Measurements from ENCODE around the gene SPRYD4.

The SPRYD4 gene

DNA sequence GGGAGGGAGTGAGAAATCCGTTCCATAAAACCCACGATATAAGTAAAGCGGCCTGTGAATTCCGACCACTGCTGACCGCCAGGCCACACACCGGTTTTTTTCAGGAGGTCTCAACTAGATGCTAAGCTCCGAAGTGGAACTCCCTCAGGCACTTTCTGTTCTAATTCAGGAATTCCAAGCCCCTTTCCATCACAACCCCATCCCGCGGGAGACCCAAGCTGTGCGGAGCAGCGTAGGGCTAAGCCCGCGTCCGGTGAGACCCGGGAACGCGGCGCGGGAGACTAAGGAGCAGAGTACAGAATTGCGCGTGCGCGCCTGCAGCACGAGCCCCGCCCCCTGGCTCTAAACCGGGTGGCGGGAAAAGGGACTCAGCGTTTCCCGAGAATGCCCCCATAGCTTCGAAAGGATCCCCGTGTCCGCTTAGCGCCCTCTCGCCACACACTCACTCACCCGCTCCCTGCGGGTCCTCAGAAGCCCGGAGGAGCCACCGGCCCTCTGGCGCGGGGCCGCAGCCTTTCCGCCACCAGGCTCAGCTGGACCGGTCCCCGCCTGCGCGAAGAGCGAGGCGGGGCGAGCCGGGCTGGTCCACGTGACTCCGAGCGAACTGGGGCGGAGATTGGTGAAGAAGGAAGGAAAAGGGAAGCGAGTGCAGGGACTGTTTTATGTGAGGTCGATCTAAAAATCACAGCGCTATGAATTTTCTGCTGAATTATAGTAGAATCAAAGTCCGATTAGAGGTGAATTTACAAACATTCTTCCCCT lies 19.3 kb upstream of the SPRYD4 start, which contains the start of gene TIMELESS:
Gene TIMELESS (minus strand): TSS at position 567 of the 762 bp plus-strand sequence. CDS start 15,256 bp downstream, outside the sequence.
- H4K20me1 ChIP-seq (ENCODE audit: insufficient read depth, low read length): no peaks in the 10 kb centered on the region
- H3F3A ChIP-seq (ENCODE audit: insufficient read depth, low read length): no peaks in the 10 kb centered on the region
- H3K79me2 ChIP-seq (ENCODE audit: low read length): peaks cover 29% of the 10 kb centered on the region
- H3K4me1 ChIP-seq (ENCODE audit: low read length): 0 out of 2 replicates have a peak, but pooled peaks cover 6% of the 10 kb centered on the region
- H3K36me3 ChIP-seq (replicated peaks; ENCODE audit: insufficient read depth, low read length): no peaks in the 10 kb centered on the region
- H3K27ac ChIP-seq (ENCODE audit: low read length): peak within 1 kb of the TSS; percentile 83
- peak within 1 kb of the TSS; percentile 93 for H3K4me3 ChIP-seq (ENCODE audit: low read length)
- H3K9me2 ChIP-seq (replicated peaks; ENCODE audit: insufficient read depth, low read length): no peaks in the 10 kb centered on the region
- peak within 1 kb of the TSS; percentile 85 for H3K9ac ChIP-seq (ENCODE audit: low read length)
- no peaks in the 10 kb centered on the region for H3K27me3 ChIP-seq (replicated peaks; ENCODE audit: insufficient read depth, low read length)
- peak within 1 kb of the TSS; percentile 83 for H3K4me2 ChIP-seq (ENCODE audit: low read depth, low read length)
- peak; percentile 92 for DNase-seq
- TF ChIP-seq EZH2 (optimal IDR thresholded peaks at IDR 0.05; ENCODE audit: low read depth, low read length) (no peak), EZH2phosphoT487 (IDR thresholded peaks at IDR 0.05; ENCODE audit: low read length) (no peak), CTCF (IDR thresholded peaks at IDR 0.05; ENCODE audit: low read length) (no peak)
- H2AFZ ChIP-seq (ENCODE audit: low read length): peak within 1 kb of the TSS; percentile 97
- no peaks in the 10 kb centered on the region for H3K9me3 ChIP-seq (replicated peaks; ENCODE audit: insufficient read depth, low read length)

DNA sequence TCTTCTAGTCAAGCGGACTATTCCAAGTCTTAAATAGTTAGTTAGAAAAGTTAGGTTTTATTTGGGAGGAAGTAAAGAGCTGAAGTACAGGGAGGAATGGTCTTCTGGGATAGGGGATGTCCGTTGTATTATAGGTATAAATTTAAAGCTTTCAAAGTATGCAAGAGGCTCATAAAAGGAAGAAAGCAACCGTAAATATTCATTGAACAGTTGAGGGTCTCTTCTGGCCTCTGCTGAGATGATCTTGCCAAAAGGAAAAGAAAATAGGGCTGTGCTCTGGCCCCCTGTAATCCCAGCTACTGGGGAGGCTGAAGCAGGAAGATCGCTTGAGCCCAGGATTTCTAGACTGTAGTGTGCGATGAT lies 18.8 kb upstream of the SPRYD4 start:
- no peaks in the 10 kb centered on the region for H3K36me3 ChIP-seq (replicated peaks; ENCODE audit: insufficient read depth, low read length)
- TF ChIP-seq CTCF (IDR thresholded peaks at IDR 0.05; ENCODE audit: low read length) (no peak), EZH2phosphoT487 (IDR thresholded peaks at IDR 0.05; ENCODE audit: low read length) (no peak), EZH2 (optimal IDR thresholded peaks at IDR 0.05; ENCODE audit: low read depth, low read length) (no peak)
- H3K9me3 ChIP-seq (replicated peaks; ENCODE audit: insufficient read depth, low read length): no peaks in the 10 kb centered on the region
- H4K20me1 ChIP-seq (ENCODE audit: insufficient read depth, low read length): no peaks in the 10 kb centered on the region
- H3K9ac ChIP-seq (ENCODE audit: low read length): peak overlapping the region; percentile 85; the same call in 1 of the 2 replicates
- peak overlapping the region; percentile 97 for H2AFZ ChIP-seq (ENCODE audit: low read length)
- H3F3A ChIP-seq (ENCODE audit: insufficient read depth, low read length): no peaks in the 10 kb centered on the region
- no peaks in the 10 kb centered on the region for H3K9me2 ChIP-seq (replicated peaks; ENCODE audit: insufficient read depth, low read length)
- H3K27ac ChIP-seq (ENCODE audit: low read length): peak overlapping the region; percentile 83; the same call in 1 of the 2 replicates
- DNase-seq: no peak
- H3K4me3 ChIP-seq (ENCODE audit: low read length): peak overlapping the region; percentile 93
- 0 out of 2 replicates have a peak, but pooled peaks cover 6% of the 10 kb centered on the region for H3K4me1 ChIP-seq (ENCODE audit: low read length)
- H3K27me3 ChIP-seq (replicated peaks; ENCODE audit: insufficient read depth, low read length): no peaks in the 10 kb centered on the region
- H3K4me2 ChIP-seq (ENCODE audit: low read depth, low read length): peak overlapping the region; percentile 83
- peaks cover 26% of the 10 kb centered on the region for H3K79me2 ChIP-seq (ENCODE audit: low read length)

DNA sequence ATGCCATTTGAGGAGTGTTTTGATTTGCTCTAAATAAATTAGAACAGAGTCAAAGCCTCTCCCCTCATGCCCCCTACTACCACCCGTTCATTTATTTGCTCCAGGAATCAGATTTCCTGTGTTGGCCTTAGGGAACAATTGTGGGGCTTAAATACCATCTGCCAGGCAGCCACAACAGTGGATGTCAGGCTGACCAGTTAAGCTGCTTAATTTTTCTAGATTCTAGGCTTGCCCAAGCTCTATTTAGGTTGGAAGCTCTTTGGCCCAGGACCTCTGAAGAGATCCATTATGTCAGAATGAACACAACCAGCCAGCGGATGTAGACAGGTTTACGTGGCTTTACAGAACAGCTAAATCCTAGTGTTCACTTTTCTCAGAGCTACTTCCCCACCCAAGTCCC lies 18.1 kb upstream of the SPRYD4 start:
- Histone ChIP-seq H3K27me3 (replicated peaks; ENCODE audit: insufficient read depth, low read length) (no peaks in the 10 kb centered on the region), H3K79me2 (ENCODE audit: low read length) (peaks cover 23% of the 10 kb centered on the region), H2AFZ (ENCODE audit: low read length) (no peak overlapping the region), H3K4me1 (ENCODE audit: low read length) (0 out of 2 replicates have a peak, but pooled peaks cover 6% of the 10 kb centered on the region), H3K9me3 (replicated peaks; ENCODE audit: insufficient read depth, low read length) (no peaks in the 10 kb centered on the region), H4K20me1 (ENCODE audit: insufficient read depth, low read length) (no peaks in the 10 kb centered on the region), H3K4me2 (ENCODE audit: low read depth, low read length) (no peak overlapping the region), H3F3A (ENCODE audit: insufficient read depth, low read length) (no peaks in the 10 kb centered on the region), H3K9me2 (replicated peaks; ENCODE audit: insufficient read depth, low read length) (no peaks in the 10 kb centered on the region), H3K9ac (ENCODE audit: low read length) (no peak overlapping the region), H3K4me3 (ENCODE audit: low read length) (no peak overlapping the region), H3K36me3 (replicated peaks; ENCODE audit: insufficient read depth, low read length) (no peaks in the 10 kb centered on the region), H3K27ac (ENCODE audit: low read length) (no peak overlapping the region)
- TF ChIP-seq EZH2phosphoT487 (IDR thresholded peaks at IDR 0.05; ENCODE audit: low read length) (no peak), CTCF (IDR thresholded peaks at IDR 0.05; ENCODE audit: low read length) (no peak), EZH2 (optimal IDR thresholded peaks at IDR 0.05; ENCODE audit: low read depth, low read length) (no peak)
- DNase-seq: no peak
